DMS 273 (cell line): ENCODE data around the gene AKR1C8.

Experiments
- DNase-seq: peaks from one replicate; lab custom pipeline; 2025; ENCODE audit not compliant: unreplicated experiment; lab: John Stamatoyannopoulos, UW

Gene AKR1C8

GRCh38 chr10:5108658-5109416 is 76.1 kb downstream of the AKR1C8 start:
- no peak for DNase-seq

GRCh38 chr10:5107860-5108526 is 77.0 kb downstream of the AKR1C8 start:
- DNase-seq = no peak

GRCh38 chr10:5106553-5106952 is 78.4 kb downstream of the AKR1C8 start:
- no peak for DNase-seq

- DNase-seq = no peak
Observed at GRCh38 chr10:5105626-5106025, 79.3 kb downstream of the AKR1C8 start.
